ENCODE measurements around the gene ZNRF3. TPM values are rescaled to one million over a fixed set of nuclear protein-coding genes. Genes with fewer than 3 reads are reported as not detected.
A peak's percentile ranks its signal among the peaks of the same experiment; 100 is the strongest.
"Not testable (repeated sequence)": the region's sequence is repeated elsewhere in the genome, so short reads cannot be mapped to it uniquely, and the experiment has no call there.

The ZNRF3 gene
- total RNA-seq, 1 donor from 2014 or later = 4.1 TPM

- peak; percentile 74 for DNase-seq (ENCODE audit: low spot score)
- H3K27ac ChIP-seq = no peak overlapping the region
- H4K20me1 ChIP-seq (ENCODE audit: low read depth) = peaks cover 51% of the 10 kb centered on the region
- H3K4me3 Mint-ChIP-seq = peak overlapping the region; percentile 92
- peak overlapping the region; percentile 46 for H3K27ac Mint-ChIP-seq
- peaks cover 7% of the 10 kb centered on the region for H3K27me3 ChIP-seq
- H3K27me3 Mint-ChIP-seq (ENCODE audit: insufficient read depth, low read depth) = no peaks in the 10 kb centered on the region
- H3K9me3 Mint-ChIP-seq = no peaks in the 10 kb centered on the region
- H3K4me2 ChIP-seq = peak overlapping the region; percentile 91
- H3K79me2 ChIP-seq (ENCODE audit: low read depth) = peaks cover 51% of the 10 kb centered on the region
- no peaks in the 10 kb centered on the region for H3K9me3 ChIP-seq (ENCODE audit: low read depth)
- peak overlapping the region; percentile 68 for H3K4me3 ChIP-seq
- peaks cover 14% of the 10 kb centered on the region for H3K36me3 Mint-ChIP-seq
- H3K9ac ChIP-seq = no peak overlapping the region
- no peak overlapping the region for H2AFZ ChIP-seq (replicated peaks)
- H3K4me1 ChIP-seq = peaks cover 37% of the 10 kb centered on the region
- TF ChIP-seq EZH2 (IDR thresholded peaks at IDR 0.05) (no peak), CTCF (IDR thresholded peaks at IDR 0.05) (peak; percentile 28)
- H3K4me1 Mint-ChIP-seq = peaks cover 52% of the 10 kb centered on the region
- no peaks in the 10 kb centered on the region for H3K36me3 ChIP-seq
- H3F3A ChIP-seq (ENCODE audit: low read depth) = peaks cover 26% of the 10 kb centered on the region
These were observed 760 bp downstream of the ZNRF3 start for GRCh38 chr22:28883917-28884746.

- Mint-ChIP-seq H3K36me3 (peaks cover 16% of the 10 kb centered on the region), H3K9me3 (no peaks in the 10 kb centered on the region), H3K4me1 (peaks cover 54% of the 10 kb centered on the region), H3K27ac (peak overlapping the region; percentile 46), H3K27me3 (ENCODE audit: insufficient read depth, low read depth) (no peaks in the 10 kb centered on the region), H3K4me3 (peak overlapping the region; percentile 92)
- no peak for TF ChIP-seq CTCF (IDR thresholded peaks at IDR 0.05)
- no peak for TF ChIP-seq EZH2 (IDR thresholded peaks at IDR 0.05)
- no peak for TF ChIP-seq EZH2phosphoT487 (IDR thresholded peaks at IDR 0.05)
- peaks cover 58% of the 10 kb centered on the region for H3K79me2 ChIP-seq (ENCODE audit: low read depth)
- peak overlapping the region; percentile 91 for H3K4me2 ChIP-seq
- no peak overlapping the region for H3K27ac ChIP-seq
- no peaks in the 10 kb centered on the region for H3K36me3 ChIP-seq
- H3F3A ChIP-seq (ENCODE audit: low read depth) = peaks cover 26% of the 10 kb centered on the region
- H3K9ac ChIP-seq = no peak overlapping the region
- no peak overlapping the region for H2AFZ ChIP-seq (replicated peaks)
- peak; percentile 38 for DNase-seq (ENCODE audit: low spot score)
- H3K4me3 ChIP-seq = peak overlapping the region; percentile 68
- H3K9me3 ChIP-seq (ENCODE audit: low read depth) = no peaks in the 10 kb centered on the region
- peaks cover 57% of the 10 kb centered on the region for H4K20me1 ChIP-seq (ENCODE audit: low read depth)
- H3K27me3 ChIP-seq = peaks cover 7% of the 10 kb centered on the region
- H3K4me1 ChIP-seq = peaks cover 37% of the 10 kb centered on the region
These were observed 1.5 kb downstream of the ZNRF3 start for GRCh38 chr22:28884747-28885350.

- H4K20me1 ChIP-seq (ENCODE audit: low read depth) = peaks cover 68% of the 10 kb centered on the region
- H3K4me1 Mint-ChIP-seq = peaks cover 62% of the 10 kb centered on the region
- H3K27ac Mint-ChIP-seq = peak overlapping the region; percentile 88
These were observed 2.6 kb downstream of the ZNRF3 start for GRCh38 chr22:28885939-28886338.

GRCh38 chr22:28886679-28887078, 3.3 kb downstream of the ZNRF3 start:
- H3K9ac ChIP-seq; H3K27me3 Mint-ChIP-seq (ENCODE audit: insufficient read depth, low read depth); H3K27ac Mint-ChIP-seq; H3K9me3 ChIP-seq (ENCODE audit: low read depth); DNase-seq (ENCODE audit: low spot score); H2AFZ ChIP-seq (replicated peaks); H3K4me3 ChIP-seq; H3K36me3 ChIP-seq; H3K27me3 ChIP-seq; H3K4me2 ChIP-seq; H3K27ac ChIP-seq; H3K9me3 Mint-ChIP-seq: not testable (repeated sequence)
- Mint-ChIP-seq H3K4me3 (peak overlapping the region; percentile 92), H3K36me3 (peaks cover 19% of the 10 kb centered on the region), H3K4me1 (peaks cover 70% of the 10 kb centered on the region)
- Histone ChIP-seq H3F3A (ENCODE audit: low read depth) (peaks cover 26% of the 10 kb centered on the region), H3K4me1 (peaks cover 37% of the 10 kb centered on the region), H3K79me2 (ENCODE audit: low read depth) (peaks cover 77% of the 10 kb centered on the region), H4K20me1 (ENCODE audit: low read depth) (peaks cover 75% of the 10 kb centered on the region)

More at GRCh38 chr22:28885939-28886338, 2.6 kb downstream of the ZNRF3 start:
- peaks cover 26% of the 10 kb centered on the region for H3F3A ChIP-seq (ENCODE audit: low read depth)
- Mint-ChIP-seq H3K9me3 (no peaks in the 10 kb centered on the region), H3K4me3 (peak overlapping the region; percentile 92), H3K27me3 (ENCODE audit: insufficient read depth, low read depth) (no peaks in the 10 kb centered on the region), H3K36me3 (peaks cover 19% of the 10 kb centered on the region)
- DNase-seq (ENCODE audit: low spot score) = no peak
- peaks cover 37% of the 10 kb centered on the region for H3K4me1 ChIP-seq
- peak overlapping the region; percentile 68 for H3K4me3 ChIP-seq
- H3K9ac ChIP-seq = no peak overlapping the region
- H3K36me3 ChIP-seq = no peaks in the 10 kb centered on the region
- H3K27ac ChIP-seq = no peak overlapping the region
- H3K27me3 ChIP-seq = peaks cover 7% of the 10 kb centered on the region
- H2AFZ ChIP-seq (replicated peaks) = no peak overlapping the region
- TF ChIP-seq EZH2phosphoT487 (IDR thresholded peaks at IDR 0.05) (no peak), CTCF (IDR thresholded peaks at IDR 0.05) (no peak), EZH2 (IDR thresholded peaks at IDR 0.05) (no peak)
- H3K9me3 ChIP-seq (ENCODE audit: low read depth) = no peaks in the 10 kb centered on the region
- H3K4me2 ChIP-seq = peak overlapping the region; percentile 91
- H3K79me2 ChIP-seq (ENCODE audit: low read depth) = peaks cover 69% of the 10 kb centered on the region
